Measurements from ENCODE around the gene DLGAP1. TPM values are rescaled to one million over a fixed set of nuclear protein-coding genes. Genes with fewer than 3 reads are reported as not detected.

DLGAP1 gene
- total and polyA plus RNA-seq, 10 of the 15 experiments (the other 5 are each of a cell fraction or from before 2014, with no cell fraction given), result 0.23 to 27.6 (median 1.9) TPM

GRCh38 chr18:3649135-3649632 is 805.9 kb downstream of the DLGAP1 start:
- ATAC-seq (no peak; the same call in 1 of the 3 replicates), DNase-seq (ENCODE audit: low read depth, low spot score) (no peak), FAIRE-seq (no peak)
- Histone ChIP-seq H3K79me2 (ENCODE audit: control insufficient read depth, insufficient read depth, low read length) (no peaks in the 10 kb centered on the region), H3K9ac (ENCODE audit: control insufficient read depth, insufficient read depth, low read length) (no peak overlapping the region), H3K9me3 (replicated peaks; ENCODE audit: control insufficient read depth, insufficient read depth, low read length) (no peaks in the 10 kb centered on the region), H3K27me3 (replicated peaks in 1 of 2; ENCODE audit: control insufficient read depth in 2 of 2, insufficient read depth in 2 of 2, low read length in 1 of 2) (no peaks in the 10 kb centered on the region), H3K27ac (ENCODE audit: control insufficient read depth, insufficient read depth) (no peak overlapping the region), H3K36me3 (ENCODE audit: control insufficient read depth in 2 of 2, insufficient read depth in 2 of 2, low read length in 1 of 2) (no peaks in the 10 kb centered on the region), H3K4me3 (no peak overlapping the region), H4K20me1 (ENCODE audit: control insufficient read depth, insufficient read depth) (no peaks in the 10 kb centered on the region), H3K4me2 (ENCODE audit: control insufficient read depth, insufficient read depth) (no peak overlapping the region), H3K4me1 (ENCODE audit: control insufficient read depth, insufficient read depth, low read length) (no peaks in the 10 kb centered on the region), H2AFZ (ENCODE audit: control insufficient read depth, low read depth, low read length) (no peak overlapping the region)
- ChIA-PET POLR2A (no interaction called here), SMC1A (ENCODE audit: uncharacterized antibody, unreplicated experiment) (interaction anchor here (1.4 to 1.8 kb wide), 2 partner anchors 12 to 16 kb away, joined by 3 to 8 read pairs; no protein-coding TSS in a partner anchor), RAD21 (ENCODE audit: unreplicated experiment) (no interaction called here), CTCF (no interaction called here)
- in situ Hi-C loops (cut with MboI), result no loop called here
- 32% methylated on average over 6 of the region's 6 CpGs for WGBS (ENCODE audit: insufficient coverage, insufficient replicate concordance, low lambda C conversion rate, missing lambda C conversion rate)
- TF ChIP-seq KDM1A (IDR thresholded peaks at IDR 0.05; ENCODE audit: borderline replicate concordance) (no peak), CHD2 (IDR thresholded peaks at IDR 0.05; ENCODE audit: borderline replicate concordance, low read depth, low read length) (no peak), PML (IDR thresholded peaks at IDR 0.05; ENCODE audit: low read length) (no peak), DPF2 (IDR thresholded peaks at IDR 0.05) (no peak), STAT1 (conservative IDR thresholded peaks at IDR 0.05) (no peak), NRF1 (conservative IDR thresholded peaks at IDR 0.05; ENCODE audit: low read depth, low read length) (no peak), BHLHE40 (IDR thresholded peaks at IDR 0.05; ENCODE audit: borderline replicate concordance in 1 of 2, low read depth in 2 of 2, low read length in 1 of 2) (no peak), SKIL (IDR thresholded peaks at IDR 0.05; ENCODE audit: low read depth, poor library complexity, severe bottlenecking) (no peak), CEBPB (IDR thresholded peaks at IDR 0.05; ENCODE audit: borderline replicate concordance in 1 of 2, low read depth in 2 of 2, low read length in 2 of 2) (no peak), MYC (IDR thresholded peaks at IDR 0.05; ENCODE audit: insufficient read depth, insufficient read length, insufficient replicate concordance, low read length, severe bottlenecking) (no peak), ELK1 (IDR thresholded peaks at IDR 0.05; ENCODE audit: low read depth, low read length) (no peak), FOXM1 (IDR thresholded peaks at IDR 0.05; ENCODE audit: low read depth, low read length) (no peak), FOXK2 (IDR thresholded peaks at IDR 0.05) (no peak), CREM (IDR thresholded peaks at IDR 0.05; ENCODE audit: low read depth) (no peak)
- no TSS peak for BruUV-seq (replicated peaks)
- intact Hi-C loops (cut with micrococcal nuclease; ENCODE audit: unreplicated experiment), result no loop called here
